HG02610 (cell line): ENCODE results near the gene HAO1.
"Not testable (repeated sequence)": the region's sequence is repeated elsewhere in the genome, so short reads cannot be mapped to it uniquely, and the experiment has no call there.

Experiments
- ATAC-seq: cut with Tn5 transposase; IDR thresholded peaks from one replicate; pipeline ENCODE4 v1.9.1; 2021; ENCODE audit warnings: mild to moderate bottlenecking, moderate library complexity; ENCODE audit not compliant: unreplicated experiment

HAO1 gene

DNA sequence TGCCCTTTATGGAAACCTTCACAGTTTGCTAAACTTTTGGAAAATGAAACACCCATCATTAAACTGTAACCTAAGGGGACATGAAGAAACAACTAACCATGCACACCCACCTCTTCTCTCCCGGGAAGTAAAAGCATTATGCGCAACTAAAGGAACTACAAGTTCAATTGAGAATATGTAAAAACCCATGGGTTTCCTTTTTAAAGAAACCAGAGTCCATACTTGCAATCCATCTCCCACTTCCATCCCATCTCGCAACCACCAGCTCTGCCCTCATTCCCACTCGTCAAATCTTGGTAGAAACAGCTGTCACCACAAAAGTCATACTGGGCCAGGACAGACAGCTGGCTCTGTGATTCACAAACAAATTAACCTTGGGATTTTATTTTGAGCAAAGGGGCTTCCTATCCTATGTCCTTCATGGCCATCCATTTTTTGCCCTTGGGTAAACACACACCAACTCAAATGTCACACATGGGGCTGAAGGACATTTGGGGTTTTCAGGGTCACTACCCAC, 81.5 kb downstream of the HAO1 start:
- ATAC-seq: no peak

DNA sequence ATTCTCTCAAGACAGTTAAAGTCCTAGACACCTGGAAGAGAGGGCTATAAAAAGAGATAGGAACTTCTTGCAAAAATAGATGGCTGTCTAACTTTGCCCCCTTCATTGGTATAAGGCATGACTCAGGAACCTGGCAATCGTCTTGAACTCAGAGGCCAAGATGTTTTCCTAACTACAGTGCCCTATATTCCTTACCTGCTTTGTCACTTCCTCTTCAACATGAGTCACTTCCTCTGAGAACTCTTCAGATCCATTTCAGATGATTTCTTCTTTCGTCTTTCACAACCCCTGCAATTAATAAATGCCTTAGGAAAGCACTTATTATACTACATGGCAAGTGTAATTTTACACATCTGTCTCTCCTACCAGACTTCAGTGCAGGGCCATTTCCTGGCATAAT, 83.5 kb downstream of the HAO1 start:
- no peak for ATAC-seq

GRCh38 chr20:7855545-7855944, 84.7 kb downstream of the HAO1 start:
- no peak for ATAC-seq

DNA sequence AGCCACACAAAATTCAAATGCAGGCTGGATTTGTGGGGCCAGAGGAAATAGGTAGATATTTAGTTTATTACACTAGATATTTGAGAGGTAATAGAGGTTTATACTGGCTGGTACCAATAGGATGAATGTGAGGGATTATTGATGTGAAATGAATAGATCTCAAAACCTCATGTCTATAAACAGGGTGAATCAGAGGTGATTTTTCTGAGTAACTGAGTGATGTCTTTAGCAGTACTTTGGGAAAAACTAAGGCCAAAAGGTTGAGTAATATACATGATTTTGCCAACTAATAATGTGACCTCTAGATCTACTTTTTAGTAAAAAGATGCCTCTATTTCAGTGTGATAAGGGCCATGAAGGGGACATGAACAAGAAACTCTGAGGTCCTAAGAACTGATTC, 86.8 kb downstream of the HAO1 start:
- peak; percentile 34 for ATAC-seq

DNA sequence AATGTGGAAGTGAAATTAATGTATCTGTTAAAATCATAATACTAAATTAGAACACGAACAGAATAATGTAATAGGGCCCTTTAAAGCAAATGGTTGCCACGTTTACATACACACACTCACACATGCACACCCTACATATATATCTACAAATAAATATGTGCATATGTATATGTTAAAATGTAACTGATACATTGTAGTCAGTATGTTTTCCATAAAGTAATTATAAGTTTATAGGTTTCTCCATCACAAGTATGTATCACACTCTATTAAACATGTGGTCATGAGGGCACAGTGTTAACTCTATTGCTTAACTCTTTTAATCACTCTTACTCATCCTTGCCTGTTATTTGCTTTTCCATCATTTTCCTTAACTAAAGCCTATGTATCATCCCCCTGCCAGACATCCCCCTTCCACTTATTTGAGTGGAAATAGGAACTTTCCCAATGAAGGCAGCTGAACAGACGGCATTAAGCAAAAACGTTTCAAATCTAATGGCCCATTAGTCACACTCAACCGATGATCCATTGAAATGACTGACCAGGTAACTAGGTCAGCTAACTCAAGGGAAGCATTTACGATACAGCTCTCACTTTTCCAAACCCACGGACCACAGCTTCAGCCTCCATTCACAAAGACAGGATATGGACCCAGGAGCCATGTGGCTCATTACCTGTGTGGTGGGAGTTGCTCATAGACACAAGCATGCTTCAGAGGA, 89.3 kb downstream of the HAO1 start:
- no peak for ATAC-seq

DNA sequence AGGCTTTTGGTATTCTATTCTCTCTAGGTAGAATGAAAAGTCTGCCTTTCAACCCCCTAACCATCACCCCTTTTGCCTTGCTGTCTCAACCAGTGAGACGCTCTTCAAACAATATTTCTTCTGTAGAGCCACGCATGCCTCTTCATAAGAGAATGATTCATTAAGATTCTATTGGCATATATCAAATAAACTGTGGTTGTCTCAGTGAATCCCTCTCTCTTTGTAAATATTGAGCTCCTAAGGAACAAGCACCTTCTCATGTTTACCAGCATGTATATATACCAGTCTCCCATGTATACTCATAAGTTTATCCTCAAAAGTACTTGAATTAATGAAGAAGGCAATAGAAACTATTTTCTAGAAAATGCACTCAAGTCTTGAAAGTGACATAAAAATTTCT, 90.6 kb downstream of the HAO1 start:
- no peak for ATAC-seq

DNA sequence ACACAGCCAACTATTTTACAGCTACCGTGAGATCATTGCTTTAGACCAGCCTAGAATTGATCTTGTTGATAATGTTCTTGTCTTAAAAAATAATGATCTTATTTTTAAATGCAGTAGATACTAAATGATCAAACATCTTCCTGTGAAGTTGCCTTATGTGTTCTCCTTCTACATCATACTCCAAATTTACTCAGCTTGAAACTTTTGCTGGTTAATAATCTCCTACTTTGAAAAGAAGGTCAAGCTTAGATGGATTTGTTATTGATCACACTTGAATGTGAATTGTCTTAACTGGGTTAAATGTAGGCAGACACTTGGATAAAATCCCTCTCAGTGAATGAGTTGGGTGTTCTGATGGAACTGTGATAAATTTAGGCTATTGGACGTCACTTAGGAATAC, 91.9 kb downstream of the HAO1 start:
- no peak for ATAC-seq

GRCh38 chr20:7843613-7844012, 96.6 kb downstream of the HAO1 start:
- ATAC-seq: no peak

- ATAC-seq: no peak
These were observed 98.3 kb downstream of the HAO1 start for GRCh38 chr20:7841971-7842310.

DNA sequence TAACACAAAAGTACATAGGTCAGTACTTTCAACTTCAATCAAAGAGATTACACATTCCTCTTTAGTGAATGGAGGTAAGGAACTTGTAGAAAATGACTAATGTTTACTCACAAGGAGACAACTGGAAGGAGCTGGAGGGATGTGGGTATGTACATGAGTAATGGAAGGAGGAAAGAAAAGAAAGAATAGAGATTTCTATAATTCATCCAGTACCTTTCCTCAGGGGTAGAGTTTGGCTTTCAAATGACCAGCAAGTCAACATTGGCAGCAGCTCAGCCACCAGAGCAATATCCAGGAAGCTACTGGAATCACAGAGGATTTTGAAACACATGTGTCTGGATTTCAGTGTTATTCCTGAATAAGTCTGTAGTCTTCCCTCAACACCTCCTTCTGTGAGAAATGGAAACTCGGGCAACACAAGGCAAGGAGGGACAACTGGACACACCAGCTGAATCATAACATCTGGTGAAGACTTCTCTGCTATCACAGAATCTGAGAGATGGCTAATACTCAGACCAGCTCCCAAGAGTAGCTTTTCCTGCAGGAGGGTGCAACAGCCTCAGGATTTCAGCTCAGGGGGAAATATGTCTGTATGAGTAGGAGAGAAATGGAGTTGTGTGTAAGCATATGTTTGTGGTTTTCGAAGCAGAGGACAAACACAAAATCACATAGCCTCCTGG, 98.8 kb downstream of the HAO1 start:
- ATAC-seq: no peak

DNA sequence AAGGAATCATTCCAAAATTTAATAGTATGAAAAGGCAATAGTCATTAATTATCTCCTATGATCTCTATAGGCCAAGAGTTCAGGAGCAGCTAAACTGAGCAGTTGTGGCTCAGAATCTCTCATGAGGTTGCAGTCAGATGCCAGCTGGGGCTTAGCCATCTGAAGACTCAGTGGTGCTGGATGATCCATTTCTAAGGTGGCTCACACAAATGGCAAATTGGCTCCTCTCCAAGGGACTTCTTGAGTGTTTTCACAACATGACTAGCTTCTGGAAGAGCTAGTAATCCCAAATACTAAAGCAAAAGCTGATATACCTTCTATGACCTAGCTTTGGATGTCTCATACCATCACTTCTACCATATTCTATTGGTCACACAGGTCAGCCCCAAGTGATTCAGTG, 104.2 kb downstream of the HAO1 start:
- ATAC-seq: no peak

DNA sequence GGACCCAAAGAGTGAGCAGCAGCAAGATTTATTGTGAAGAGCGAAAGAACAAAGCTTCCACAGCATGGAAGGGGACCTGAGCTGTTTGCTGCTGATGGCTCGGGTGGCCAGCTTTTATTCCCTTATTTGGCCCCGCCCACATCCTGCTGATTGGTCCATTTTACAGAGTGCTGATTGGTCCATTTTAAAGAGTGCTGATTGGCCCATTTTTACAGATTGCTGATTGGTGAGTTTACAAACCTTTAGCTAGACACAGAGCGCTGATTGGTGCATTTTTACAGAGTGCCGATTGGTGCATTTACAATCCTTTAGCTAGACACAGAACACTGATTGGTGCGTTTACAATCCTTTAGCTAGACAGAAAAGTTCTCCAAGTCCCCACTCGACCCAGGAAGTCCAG, 105.8 kb downstream of the HAO1 start:
- not testable (repeated sequence) for ATAC-seq
